Measurements from ENCODE around the gene ADAP2.
"Not testable (repeated sequence)": the region's sequence is repeated elsewhere in the genome, so short reads cannot be mapped to it uniquely, and the experiment has no call there.

The ADAP2 gene

DNA sequence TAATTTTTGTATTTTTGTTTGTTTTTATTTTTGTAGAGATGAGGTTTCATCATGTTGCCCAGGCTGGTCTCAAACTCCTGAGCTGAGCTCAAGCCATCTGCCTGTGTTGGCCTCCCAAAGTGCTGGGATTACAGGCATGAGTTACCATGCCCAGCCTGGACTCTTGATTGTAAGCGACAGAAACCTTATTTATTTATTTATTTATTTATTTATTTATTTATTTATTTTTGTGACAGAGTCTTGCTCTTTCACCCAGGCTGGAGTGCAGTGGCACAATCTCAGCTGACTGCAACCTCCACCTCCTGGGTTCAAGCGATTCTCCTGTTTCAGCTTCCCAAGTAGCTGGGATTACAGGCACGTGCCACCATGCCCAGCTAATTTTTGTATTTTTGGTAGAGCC is 8.1 kb downstream of the ADAP2 start:
- DNase-seq (ENCODE audit: low read depth): not testable (repeated sequence)

DNA sequence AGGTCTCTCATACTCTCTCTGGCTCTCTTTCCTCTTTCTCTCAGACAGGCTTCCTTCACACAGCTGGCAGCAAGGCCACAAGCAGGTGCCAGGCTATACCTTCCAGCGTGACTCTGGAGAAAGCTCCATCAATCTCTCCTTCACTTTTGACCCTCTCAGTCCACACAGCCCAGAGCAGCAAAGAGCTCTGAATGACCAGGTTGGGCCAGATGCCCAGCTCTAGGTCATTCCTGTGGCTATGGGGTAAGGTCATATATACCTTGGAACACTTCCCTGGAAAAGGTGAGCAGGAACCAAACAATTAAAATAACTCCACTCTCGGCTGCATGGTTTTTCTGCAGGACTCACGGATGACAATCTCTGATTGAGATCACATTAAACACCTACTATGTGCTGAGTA is 8.8 kb downstream of the ADAP2 start:
- DNase-seq (ENCODE audit: low read depth): no peak

DNA sequence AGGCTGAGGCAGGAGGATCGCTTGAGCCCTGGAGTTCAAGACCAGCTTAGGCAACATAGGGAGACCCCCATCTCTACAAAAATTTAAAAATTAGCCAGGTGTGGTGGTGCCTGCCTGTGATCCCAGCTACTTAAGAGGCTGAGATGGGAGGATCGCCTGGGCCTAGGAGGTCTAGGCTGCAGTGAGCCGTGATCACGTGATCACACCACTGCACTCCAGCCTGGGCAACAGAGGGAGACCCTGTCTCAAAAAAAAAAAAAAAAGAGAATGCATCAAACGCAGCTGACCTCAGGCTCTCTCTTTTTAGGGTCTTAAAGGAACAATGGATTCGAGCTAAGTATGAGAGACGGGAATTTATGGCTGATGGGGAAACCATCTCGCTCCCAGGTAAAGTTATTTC is 9.8 kb downstream of the ADAP2 start:
- DNase-seq (ENCODE audit: low read depth): not testable (repeated sequence)

DNA sequence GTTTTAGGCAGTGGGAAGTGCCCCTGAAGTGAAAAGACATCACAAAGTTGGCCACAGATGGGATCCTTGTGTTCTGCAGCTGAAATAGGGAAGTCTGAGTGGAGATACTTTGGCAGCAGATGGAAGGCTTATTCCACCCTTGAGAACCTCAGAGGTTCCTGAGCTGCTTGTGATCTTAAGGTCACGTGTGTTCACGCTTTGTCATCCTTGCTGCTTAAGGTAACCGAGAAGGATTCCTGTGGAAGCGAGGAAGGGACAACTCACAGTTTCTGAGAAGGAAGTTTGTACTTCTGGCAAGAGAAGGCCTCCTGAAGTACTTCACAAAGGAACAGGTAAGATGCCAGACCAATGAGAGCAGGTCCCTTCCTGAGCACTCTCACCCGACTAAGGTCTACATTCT is 12.2 kb downstream of the ADAP2 start:
- no peak for DNase-seq (ENCODE audit: low read depth)

DNA sequence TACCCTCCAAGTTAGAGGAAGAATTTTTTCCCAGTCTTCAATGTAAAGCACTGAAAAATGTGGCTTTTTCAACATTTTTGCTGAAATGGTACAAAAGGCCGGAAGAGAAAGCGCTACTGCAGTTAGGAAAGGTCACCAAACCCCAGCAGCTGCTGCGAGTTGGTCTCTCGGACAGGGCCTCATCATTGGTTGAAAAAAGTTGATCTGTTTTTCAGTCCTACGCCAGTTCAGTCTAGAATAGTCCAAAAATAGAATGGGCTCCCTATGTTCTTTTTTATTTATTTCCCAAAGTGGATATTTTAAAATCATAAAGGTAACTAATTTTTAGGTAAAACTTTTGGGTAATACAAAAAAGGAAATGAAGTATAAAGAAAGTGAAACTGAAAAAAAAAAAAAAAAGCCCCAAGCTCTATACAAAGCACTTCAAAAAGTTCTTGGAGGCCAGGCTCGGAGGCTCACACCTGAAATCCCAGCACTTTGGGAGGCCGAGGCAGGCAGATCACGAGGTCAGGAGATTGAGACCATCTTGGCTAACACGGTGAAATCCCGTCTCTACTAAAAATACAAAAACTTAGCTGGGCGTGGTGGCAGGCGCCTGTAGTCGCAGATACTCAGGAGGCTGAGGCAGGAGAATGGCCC is 17.4 kb downstream of the ADAP2 start:
- DNase-seq (ENCODE audit: low read depth): no peak

DNA sequence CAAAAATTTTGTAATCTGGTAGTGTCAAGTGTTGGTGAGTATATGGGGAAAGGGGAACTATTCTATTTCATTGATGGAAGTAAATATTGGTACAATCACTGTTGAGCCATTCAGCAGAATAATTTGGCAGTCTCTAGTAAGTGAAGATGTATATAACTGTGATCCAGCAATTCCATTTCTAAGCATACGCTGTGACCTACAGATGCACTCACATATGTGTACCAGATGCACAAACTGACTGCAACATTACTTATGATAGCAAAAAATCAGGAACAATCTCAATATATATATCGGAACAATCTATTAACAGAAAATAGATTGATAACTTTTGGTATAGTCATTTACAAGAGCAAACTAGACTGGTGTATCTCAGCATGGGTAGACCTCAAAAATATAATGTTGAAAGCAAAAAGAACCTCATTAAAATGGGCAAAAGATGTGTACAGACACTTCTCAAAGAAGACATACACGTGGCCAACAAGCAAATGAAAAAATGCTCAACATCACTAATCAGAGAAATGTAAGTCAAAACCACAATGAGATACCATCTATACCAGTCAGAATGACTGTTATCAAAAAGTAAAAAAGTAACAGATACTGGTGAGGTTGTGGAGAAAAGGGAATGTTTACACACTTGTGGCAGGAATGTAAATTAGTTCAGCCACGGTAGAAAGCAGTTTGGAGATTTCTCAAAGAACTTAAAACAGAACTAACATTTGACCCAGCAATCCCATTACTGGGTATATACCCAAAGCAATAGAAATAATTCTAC is 20.7 kb downstream of the ADAP2 start:
- no peak for DNase-seq (ENCODE audit: low read depth)

DNA sequence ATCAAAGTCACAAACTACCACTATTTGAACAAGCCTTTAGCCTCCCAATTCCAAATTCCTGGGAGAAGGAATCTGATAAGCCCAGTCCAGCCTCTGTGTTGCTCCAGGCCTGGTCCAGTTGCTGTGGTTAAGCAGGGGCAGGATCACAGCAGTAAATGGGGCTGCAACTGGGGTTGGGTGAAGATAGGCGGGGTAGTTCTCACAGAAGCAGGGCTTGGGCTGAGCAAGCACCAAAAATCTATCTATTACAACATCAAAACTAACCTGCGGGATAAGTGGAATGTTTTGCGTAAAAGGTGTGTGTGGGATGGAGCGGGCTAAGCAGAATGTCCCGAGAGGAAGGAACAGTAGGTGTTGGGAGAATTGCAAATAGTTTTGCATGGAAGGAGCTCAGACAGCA is 26.1 kb downstream of the ADAP2 start:
- DNase-seq (ENCODE audit: low read depth): no peak

DNA sequence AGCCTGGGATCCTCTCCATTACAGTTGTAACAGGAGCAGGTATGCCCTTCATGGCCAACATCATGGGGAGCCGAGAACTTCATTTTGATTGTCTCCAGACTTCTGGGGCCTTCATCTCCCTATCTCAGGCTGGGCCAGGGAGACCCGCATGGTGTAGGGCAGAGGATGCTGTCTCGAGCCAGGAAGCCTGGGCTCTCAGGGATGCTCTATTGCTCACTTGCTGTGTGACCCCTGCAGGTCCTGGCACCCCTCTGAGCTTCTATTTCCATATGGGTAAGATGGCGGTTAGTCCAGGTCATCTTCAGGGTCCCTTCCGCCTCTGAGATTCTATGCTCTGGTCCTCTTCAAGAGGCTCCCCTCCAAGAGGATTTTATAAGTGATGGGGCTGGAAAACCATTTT is 28.4 kb downstream of the ADAP2 start:
- no peak for DNase-seq (ENCODE audit: low read depth)

DNA sequence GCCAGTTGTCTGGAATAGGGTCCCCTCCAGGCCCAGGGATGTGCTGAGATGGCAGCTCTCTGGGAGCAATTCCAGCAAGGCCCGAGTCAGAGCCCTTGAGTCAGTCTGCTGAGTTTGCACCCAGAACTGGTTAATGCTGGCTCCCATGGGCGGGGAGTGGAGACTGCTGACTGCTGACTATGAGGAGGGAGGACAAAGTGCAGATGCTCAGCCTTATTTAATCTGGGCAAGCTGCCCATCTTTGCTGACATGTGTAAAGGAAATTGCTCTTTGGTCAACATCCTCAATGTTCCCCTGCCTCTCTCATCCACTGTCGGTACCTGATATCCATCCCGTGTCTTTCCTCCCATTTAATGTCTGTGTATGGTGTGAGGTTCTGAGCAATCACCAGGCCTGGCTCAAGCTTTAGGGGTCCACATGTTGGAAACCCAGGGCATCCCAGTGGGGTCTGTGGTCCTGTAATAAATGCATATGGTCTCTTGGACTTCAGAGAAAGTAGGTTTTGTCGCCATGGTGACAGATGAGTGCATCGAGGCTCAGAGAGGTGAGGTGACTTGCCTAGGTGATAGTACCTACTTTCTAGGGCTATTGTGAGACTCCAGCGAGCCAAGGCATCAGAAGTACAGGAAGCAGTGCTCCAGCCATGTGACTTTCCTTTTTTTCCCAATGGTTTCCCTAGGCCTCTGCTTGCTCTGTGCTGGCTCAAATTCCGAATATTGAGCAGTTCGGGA is 29.1 kb downstream of the ADAP2 start:
- DNase-seq (ENCODE audit: low read depth): peak; percentile 61

DNA sequence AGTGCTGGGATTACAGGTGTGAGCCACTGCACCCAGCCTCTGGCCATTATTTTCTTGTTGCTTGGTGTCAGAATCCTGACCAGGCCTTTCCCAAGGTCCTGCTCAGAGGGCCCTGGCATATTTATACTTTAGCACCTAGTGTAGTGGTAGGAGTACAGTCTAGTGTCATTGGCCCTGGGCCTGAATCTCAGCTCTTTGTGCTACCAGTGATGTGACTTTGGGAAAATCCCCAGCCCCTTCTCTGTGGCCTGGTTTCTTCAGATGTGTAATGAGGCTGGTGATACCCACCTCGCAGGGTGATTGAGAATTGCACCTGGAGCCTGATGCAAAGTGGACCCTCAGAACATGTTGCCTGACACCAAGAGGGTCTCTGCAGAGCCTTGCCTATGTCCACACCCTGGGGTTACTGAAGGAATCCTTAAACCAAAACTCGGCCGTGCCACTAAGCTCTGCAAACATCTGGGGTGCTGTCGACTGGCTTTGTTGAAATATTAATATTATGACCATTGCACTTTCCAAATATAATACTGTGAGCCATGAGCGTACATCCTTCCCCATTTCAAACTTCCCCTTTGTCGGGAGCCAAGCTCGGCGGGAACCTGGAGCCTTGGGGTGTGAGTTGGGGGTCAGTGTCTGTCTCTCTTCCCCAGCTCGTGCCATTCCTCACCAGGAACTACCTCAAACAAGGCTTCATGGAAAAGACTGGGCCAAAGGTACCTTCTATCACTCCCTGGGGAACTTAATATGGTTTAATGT is 31.1 kb downstream of the ADAP2 start:
- no peak for DNase-seq (ENCODE audit: low read depth)

DNA sequence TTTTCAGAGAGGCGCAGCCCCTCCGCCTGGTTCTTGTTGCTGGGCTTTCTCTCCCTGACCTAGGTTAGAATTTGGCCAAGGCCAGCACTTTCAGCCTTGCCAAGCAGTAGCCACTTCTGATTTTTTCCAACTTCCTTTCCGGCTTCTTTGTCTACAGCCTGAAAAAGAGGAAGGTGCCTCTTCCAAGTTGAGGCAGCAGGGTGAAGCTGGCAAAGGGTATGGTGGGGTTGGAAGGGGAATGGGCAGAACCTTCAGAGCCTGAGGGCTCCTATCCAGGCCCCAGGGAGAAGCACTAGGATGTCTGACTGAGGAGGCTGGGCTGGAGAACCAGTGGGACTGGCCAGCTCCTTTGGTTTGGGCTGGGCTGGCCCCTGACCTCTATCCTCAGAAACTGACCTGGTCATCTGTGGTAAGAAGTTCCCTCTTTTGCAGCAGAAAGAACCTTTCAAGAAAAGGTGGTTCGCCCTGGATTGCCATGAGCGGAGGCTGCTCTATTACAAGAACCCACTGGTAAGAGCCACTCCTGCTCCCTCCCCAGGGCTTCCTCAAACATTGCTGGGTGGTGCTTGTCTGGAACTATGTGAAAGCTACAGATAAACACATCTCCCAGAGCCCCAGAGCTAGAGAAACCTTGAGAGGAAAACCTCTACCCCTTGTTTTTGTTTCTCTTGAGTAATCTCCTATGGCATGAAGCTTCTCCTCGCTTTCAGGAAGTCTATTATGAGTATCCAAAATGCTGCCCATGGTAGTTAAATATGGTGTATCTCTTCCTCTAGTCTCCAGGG is 32.5 kb downstream of the ADAP2 start:
- no peak for DNase-seq (ENCODE audit: low read depth)

DNA sequence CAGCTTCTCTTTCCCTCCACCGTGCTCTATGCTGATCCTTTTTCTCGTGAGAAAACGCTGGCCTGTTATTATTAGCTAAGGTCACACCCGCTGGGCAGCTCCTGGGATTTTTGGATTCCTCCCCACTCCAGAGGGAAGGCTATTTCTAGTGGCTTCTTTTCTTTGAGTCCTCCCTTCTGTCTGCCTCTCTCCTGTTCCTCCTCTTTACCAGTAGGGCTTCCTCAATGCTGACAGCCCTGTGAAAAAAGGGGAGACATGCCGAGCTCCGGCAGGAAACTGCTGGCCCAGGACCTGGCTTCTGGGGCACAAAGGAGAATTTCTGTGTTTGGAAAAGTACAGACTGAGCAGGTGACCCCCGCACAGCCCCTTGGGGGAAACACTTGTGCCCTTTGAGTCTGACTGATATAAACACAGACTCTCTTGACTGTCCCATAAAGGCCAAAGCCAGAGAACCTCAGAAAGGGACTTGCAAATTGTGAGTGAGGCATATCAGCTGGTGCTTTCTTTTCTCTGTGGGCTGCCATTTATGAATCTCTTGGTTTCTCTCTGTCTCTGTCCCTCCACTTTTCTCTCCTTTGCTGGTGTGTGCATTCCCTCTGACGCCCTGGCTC is 35.1 kb downstream of the ADAP2 start:
- no peak for DNase-seq (ENCODE audit: low read depth)

DNA sequence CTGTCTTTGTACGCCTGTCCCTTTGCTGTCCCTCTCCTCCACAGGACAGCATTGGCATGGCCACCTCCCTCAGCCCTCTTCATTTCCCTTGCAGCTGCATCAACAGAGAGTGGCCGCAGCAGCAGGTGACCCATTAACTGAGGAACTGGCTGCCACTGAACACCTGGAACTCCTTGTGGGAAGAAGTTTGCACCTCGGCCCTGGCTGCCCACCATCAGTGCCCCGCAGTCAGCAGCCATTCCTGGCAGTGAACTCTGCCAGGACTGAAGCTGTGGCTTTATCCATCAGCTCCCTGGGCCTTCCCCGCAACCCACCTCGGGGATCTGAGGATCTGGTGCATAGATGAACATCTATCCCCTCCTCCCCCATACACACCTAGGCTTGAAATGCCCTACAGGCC is 36.0 kb downstream of the ADAP2 start:
- DNase-seq (ENCODE audit: low read depth): no peak

DNA sequence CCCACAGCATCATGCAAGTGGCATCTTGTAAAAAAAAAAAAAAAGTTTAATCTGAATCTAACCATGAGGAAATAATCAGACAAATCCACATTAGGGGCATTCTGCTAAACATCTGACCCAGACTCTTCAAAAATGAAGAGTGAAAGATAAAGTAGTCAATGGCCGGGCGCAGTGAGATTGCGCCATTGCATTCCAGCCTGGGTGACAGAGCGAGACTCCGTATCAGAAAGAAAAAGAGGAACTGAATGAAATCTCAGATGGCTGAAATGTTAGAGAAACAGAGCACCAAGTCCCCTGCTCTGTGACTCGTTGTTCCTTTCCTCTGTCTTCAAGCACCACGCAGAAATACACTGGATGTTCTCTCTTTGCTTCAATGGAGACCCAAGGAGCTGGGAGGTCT is 36.4 kb downstream of the ADAP2 start:
- no peak for DNase-seq (ENCODE audit: low read depth)

DNA sequence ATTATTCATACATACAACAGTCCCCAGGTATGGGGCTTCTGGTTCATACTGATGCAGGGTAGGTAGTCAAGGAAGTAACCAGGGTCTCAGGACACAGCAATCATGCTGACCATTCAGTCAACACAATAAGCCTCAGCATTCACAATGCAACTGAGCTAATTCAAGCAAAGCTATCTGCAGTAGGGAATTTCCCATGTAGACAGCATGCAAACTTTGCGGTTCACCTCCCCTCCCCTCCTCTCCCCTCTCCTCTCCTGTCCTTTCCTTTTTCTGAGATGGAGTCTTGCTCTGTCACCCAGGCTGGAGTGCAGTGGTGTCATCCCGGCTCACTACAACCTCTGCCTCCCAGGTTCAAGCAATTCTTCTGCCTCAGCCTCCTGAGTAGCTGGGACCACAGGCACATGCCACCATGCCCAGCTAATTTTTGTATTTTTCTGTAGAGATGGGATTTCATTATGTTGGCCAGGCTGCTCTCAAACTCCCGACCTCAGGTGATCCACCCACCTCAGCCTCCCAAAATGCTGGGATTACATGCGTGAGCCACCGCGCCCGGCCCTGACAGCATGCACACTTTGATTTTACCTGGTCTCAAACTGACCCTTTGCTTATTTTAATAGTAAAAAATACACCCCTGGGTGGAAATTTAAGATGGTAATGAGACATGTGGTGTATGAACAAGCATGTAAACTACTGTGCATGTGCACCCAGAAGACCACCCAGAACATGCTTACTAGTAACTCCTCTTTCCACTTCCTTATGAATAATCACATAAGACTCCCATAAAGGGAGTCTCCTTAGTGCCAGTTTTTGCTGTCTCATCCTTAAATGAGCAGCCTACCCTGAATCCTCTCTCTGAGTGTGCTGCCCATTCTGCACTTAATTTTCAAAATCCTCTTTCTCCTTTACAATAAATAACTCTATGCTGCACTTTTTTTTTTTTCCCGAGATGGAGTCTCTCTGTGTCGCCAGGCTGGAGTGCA is 39.8 kb downstream of the ADAP2 start:
- peak; percentile 17 for DNase-seq (ENCODE audit: low read depth)

DNA sequence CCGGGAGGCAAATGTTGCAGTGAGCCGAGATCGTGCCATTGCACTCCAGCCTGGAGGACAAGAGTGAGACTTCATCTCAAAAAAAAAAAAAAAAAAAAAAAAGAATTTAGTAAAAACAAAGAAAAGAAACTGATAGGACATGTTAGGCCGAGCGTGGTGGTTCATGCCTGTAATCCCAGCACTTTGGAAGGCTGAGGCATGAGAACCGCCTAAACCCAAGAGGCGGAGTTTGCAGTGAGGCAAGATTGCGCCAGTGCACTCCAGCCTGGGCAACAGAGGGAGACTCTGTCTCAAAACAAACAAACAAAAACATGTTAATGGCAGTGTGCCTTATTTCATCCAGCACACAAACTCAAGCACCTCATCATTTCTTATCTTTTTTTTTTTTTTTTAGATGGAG is 42.6 kb downstream of the ADAP2 start:
- DNase-seq (ENCODE audit: low read depth): not testable (repeated sequence)

DNA sequence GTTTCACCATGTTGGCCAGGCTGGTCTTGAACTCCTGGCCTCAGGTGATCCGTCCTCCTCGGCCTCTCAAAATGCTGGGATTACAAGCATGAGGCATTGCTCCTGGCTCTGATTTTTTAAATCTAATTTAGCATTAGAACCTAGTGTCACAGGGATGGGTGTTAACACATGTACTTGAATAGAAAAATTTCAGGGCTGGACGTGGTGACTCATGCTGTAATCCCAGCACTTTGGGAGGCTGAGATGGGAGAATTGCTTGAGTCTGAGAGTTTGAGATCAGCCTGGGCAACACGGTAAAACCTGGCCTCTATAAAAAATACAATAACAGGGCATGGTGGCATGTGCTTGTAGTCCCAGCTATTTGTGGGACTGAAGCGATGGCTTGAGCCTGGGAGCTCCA is 43.1 kb downstream of the ADAP2 start:
- DNase-seq (ENCODE audit: low read depth): no peak

DNA sequence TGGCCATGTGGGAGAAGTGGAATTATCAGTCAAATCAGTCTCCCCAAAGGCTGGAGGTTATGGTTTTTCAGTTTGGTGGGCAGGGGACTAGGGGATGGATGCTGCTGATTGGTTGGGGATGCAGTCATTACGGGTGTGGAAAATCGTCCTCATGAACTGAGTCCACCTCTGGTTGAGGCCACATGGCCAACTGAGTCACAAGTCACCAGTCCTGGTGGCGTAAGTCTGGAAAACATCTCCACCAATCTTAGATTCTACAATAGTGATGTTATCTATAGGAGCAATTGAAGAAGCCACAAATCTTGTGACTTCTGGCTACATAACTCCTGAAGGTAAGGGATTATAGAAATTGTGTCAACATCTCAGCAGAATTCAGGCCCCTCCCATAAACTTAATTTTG is 43.9 kb downstream of the ADAP2 start:
- no peak for DNase-seq (ENCODE audit: low read depth)

DNA sequence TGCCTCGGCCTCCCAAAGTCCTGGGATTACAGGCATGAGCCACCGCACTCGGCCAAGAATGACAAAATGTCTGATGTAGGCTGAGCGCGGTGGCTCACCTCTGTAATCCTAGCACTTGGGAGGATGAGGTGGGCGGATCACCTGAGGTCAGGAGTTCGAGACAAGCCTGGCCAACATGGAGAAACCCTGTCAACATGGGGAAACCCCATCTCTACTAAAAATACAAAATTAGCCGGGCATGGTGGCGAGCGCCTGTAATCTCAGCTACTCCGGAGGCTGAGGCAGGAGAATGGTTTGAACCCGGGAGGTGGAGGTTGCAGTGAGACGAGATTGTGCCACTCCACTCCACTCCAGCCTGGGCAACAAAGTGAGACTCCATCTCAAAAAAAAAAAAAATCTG is 46.2 kb downstream of the ADAP2 start:
- not testable (repeated sequence) for DNase-seq (ENCODE audit: low read depth)
